ENCODE results near the gene ALKAL2.

The ALKAL2 gene

GRCh38 chr2:269356-270030 is 18.4 kb downstream of the ALKAL2 start:
- DNase-seq, result no peak

- no peak for DNase-seq
Measured at GRCh38 chr2:268323-268722, 19.6 kb downstream of the ALKAL2 start.

GRCh38 chr2:264493-265468 is 23.1 kb downstream of the ALKAL2 start, which contains the start of gene ACP1:
Gene ACP1, plus strand, starts transcription at chr2:264947. Its CDS starts 18 bp downstream, at chr2:264965.
- DNase-seq, result peak; percentile 95

- DNase-seq, result peak; percentile 18
Measured at GRCh38 chr2:263774-264492, 24.0 kb downstream of the ALKAL2 start, which contains the start of gene SH3YL1. Gene SH3YL1, minus strand, starts transcription at chr2:264032. Its CDS starts 48 bp downstream, at chr2:263984.

- DNase-seq, result no peak
Measured at GRCh38 chr2:263022-263738, 24.7 kb downstream of the ALKAL2 start.

- DNase-seq, result no peak
Measured at GRCh38 chr2:262117-262516, 25.8 kb downstream of the ALKAL2 start.

- no peak for DNase-seq
Measured at GRCh38 chr2:260507-261161, 27.3 kb downstream of the ALKAL2 start.

GRCh38 chr2:259789-260331 is 28.0 kb downstream of the ALKAL2 start:
- DNase-seq, result no peak

GRCh38 chr2:258933-259332 is 29.0 kb downstream of the ALKAL2 start:
- DNase-seq, result no peak

- no peak for DNase-seq
Measured at GRCh38 chr2:257842-258241, 30.0 kb downstream of the ALKAL2 start.

GRCh38 chr2:257429-257828 is 30.5 kb downstream of the ALKAL2 start:
- DNase-seq, result no peak

- no peak for DNase-seq
Measured at GRCh38 chr2:256094-256493, 31.8 kb downstream of the ALKAL2 start.

- DNase-seq, result no peak
Measured at GRCh38 chr2:255195-255594, 32.7 kb downstream of the ALKAL2 start.

- DNase-seq, result no peak
Measured at GRCh38 chr2:254241-254640, 33.6 kb downstream of the ALKAL2 start.

GRCh38 chr2:253202-253638 is 34.7 kb downstream of the ALKAL2 start:
- DNase-seq, result no peak

GRCh38 chr2:252001-252602 is 35.8 kb downstream of the ALKAL2 start:
- DNase-seq, result no peak

GRCh38 chr2:249538-250042 is 38.3 kb downstream of the ALKAL2 start:
- DNase-seq, result no peak

GRCh38 chr2:248724-249123 is 39.2 kb downstream of the ALKAL2 start:
- DNase-seq, result no peak

- peak; percentile 55 for DNase-seq
Measured at GRCh38 chr2:246489-247144, 41.3 kb downstream of the ALKAL2 start.

GRCh38 chr2:244547-244946 is 43.3 kb downstream of the ALKAL2 start:
- DNase-seq, result no peak

Measured in activated CD4-positive, alpha-beta T cell treated with anti-CD3 and anti-CD28 coated beads, Interleukin-2, amount 50 U/mL, for 16 hours (primary cell).